ENCODE results near the gene GNAI3.

Gene GNAI3

DNA sequence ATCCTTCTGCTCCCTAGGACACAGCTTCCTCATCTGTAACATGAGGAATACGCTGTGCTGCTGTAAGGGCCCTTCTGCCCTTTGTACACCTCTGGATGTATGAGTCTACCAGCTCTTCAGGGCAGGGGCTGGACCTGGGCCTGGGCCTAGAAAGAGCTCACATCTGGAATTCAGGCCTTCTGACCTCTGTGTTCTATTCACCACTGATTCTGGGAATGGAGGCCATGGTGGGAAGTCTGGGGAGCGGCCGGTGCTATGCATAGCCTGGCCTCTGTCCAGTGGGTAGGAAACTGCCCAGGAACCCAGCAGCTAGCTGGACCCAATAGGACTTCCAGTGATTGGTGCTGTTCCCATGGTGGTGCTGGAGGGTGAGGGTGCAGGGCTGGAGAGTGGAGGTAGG lies 19.7 kb upstream of the GNAI3 start:
- no peak for DNase-seq (ENCODE audit: extremely low spot score)
- CTCF ChIA-PET: interaction anchor here (0.6 to 5.5 kb wide), 3 partner anchors 31 to 1017 kb away, joined by 3 to 50 read pairs (median 5); no protein-coding TSS in a partner anchor
- TF ChIP-seq TARDBP (IDR thresholded peaks at IDR 0.05): no peak
- TF ChIP-seq ARNT (IDR thresholded peaks at IDR 0.05): no peak
- TF ChIP-seq NFRKB (IDR thresholded peaks at IDR 0.05): no peak
- no peak for TF ChIP-seq ZNF384 (IDR thresholded peaks at IDR 0.05)
- no peak for TF ChIP-seq BHLHE40 (IDR thresholded peaks at IDR 0.05; ENCODE audit: borderline replicate concordance)
- no peak for TF ChIP-seq FOXM1 (IDR thresholded peaks at IDR 0.05; ENCODE audit: borderline replicate concordance)
- TF ChIP-seq, protein P1, sequence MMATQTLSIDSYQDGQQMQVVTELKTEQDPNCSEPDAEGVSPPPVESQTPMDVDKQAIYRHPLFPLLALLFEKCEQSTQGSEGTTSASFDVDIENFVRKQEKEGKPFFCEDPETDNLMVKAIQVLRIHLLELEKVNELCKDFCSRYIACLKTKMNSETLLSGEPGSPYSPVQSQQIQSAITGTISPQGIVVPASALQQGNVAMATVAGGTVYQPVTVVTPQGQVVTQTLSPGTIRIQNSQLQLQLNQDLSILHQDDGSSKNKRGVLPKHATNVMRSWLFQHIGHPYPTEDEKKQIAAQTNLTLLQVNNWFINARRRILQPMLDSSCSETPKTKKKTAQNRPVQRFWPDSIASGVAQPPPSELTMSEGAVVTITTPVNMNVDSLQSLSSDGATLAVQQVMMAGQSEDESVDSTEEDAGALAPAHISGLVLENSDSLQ (IDR thresholded peaks at IDR 0.05): no peak
- no peak for TF ChIP-seq LEF1 (IDR thresholded peaks at IDR 0.05; ENCODE audit: borderline replicate concordance)
- no peak for TF ChIP-seq SP1 (IDR thresholded peaks at IDR 0.05)
- no peak for TF ChIP-seq CTBP1 (IDR thresholded peaks at IDR 0.05; ENCODE audit: borderline replicate concordance)
- no peak for TF ChIP-seq FOXA1 (IDR thresholded peaks at IDR 0.05)
- TF ChIP-seq FOXK2 (IDR thresholded peaks at IDR 0.05): no peak
- TF ChIP-seq L3MBTL2 (conservative IDR thresholded peaks at IDR 0.05): no peak
- TF ChIP-seq ELF4 (IDR thresholded peaks at IDR 0.05): no peak
- no peak for TF ChIP-seq HDGF (IDR thresholded peaks at IDR 0.05; ENCODE audit: borderline replicate concordance)
- TF ChIP-seq SUZ12 (IDR thresholded peaks at IDR 0.05): no peak
- POLR2A ChIA-PET: interaction anchor here (0.9 to 2.4 kb wide), 3 partner anchors 13 to 429 kb away, joined by 3 to 7 read pairs (median 3); partner anchors contain the start of gene AMIGO1

DNA sequence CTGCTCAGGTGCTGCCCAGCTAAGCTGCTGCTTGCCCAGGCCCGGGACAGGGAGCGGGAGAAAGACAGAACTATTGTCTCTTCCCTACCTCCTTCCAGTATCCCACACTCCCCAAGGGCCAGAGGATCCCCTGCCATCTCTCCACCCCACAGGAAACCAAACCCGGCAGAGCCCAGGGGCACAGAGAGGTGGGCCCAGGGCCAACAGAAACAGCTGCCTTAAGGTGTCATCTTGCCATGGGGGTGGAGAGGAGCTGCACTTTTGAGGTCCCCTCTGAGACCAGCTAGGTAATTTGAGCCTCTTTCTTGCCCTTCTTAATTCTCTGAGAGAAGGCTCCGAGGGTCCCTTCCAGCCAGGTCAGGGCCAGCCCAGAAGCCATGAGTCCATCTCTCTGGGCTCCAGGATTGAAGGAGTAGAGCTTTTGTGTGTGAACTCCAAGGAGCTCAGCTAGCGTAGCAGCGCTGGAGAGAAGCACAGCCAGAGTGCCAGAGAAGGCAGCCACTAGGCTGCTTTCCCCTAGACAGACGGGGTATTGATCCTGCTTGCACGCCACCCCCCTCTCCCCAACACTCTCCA lies 18.4 kb upstream of the GNAI3 start:
- TF ChIP-seq BHLHE40 (IDR thresholded peaks at IDR 0.05; ENCODE audit: borderline replicate concordance) (no peak), SP1 (IDR thresholded peaks at IDR 0.05) (no peak), SUZ12 (IDR thresholded peaks at IDR 0.05) (no peak), FOXK2 (IDR thresholded peaks at IDR 0.05) (no peak), NFRKB (IDR thresholded peaks at IDR 0.05) (no peak), LEF1 (IDR thresholded peaks at IDR 0.05; ENCODE audit: borderline replicate concordance) (no peak), FOXA1 (IDR thresholded peaks at IDR 0.05) (no peak), ZNF384 (IDR thresholded peaks at IDR 0.05) (no peak)
- TF ChIP-seq, protein P1 (IDR thresholded peaks at IDR 0.05): no peak
- no peak for DNase-seq (ENCODE audit: extremely low spot score)
- CTCF ChIA-PET: interaction anchor here (0.5 to 5.5 kb wide), 13 partner anchors 10 to 283 kb away, joined by 3 to 50 read pairs (median 4); partner anchors contain the start of genes AMIGO1 and CYB561D1
- POLR2A ChIA-PET: interaction anchor here (0.6 to 2.9 kb wide), 9 partner anchors 14 to 430 kb away, joined by 3 to 9 read pairs (median 4); partner anchors contain the start of genes ATXN7L2, CYB561D1, GNAI3 and PSMA5

DNA sequence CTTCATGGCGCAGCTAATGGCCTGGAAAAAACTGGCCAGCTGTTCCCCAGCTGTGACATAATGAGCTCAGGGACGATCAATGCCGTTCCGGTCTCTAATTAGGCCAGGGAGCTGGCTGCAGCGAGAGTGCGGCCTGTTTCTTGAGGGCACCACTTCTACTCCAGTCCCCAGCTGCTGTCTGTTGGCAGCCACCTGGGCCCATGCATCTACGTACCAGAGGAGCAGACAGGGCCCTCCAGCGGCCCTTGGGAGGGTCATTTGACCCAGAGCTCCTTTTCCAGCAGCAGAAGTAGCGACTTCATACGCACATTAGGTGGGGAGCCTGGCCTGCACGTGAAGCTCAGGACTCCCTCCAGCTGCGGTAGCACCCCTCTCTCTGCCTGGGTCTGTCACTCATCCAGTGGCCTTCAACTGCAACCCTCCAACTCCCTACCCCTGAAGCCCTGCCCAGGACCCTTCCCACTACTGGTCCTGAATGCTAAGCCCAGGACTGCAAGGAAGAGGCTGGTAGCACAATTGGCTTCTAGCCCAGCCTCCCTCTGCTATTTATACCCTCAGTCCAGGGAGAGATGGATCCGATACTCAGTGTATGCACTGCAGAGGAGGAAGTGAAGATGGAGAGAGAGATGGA lies 17.8 kb upstream of the GNAI3 start:
- TF ChIP-seq FOXM1 (IDR thresholded peaks at IDR 0.05; ENCODE audit: borderline replicate concordance) (no peak), ARNT (IDR thresholded peaks at IDR 0.05) (no peak), BHLHE40 (IDR thresholded peaks at IDR 0.05; ENCODE audit: borderline replicate concordance) (no peak), FOXA1 (IDR thresholded peaks at IDR 0.05) (no peak), SUZ12 (IDR thresholded peaks at IDR 0.05) (no peak), LEF1 (IDR thresholded peaks at IDR 0.05; ENCODE audit: borderline replicate concordance) (no peak), L3MBTL2 (conservative IDR thresholded peaks at IDR 0.05) (no peak), FOXK2 (IDR thresholded peaks at IDR 0.05) (no peak), TARDBP (IDR thresholded peaks at IDR 0.05) (no peak), HDGF (IDR thresholded peaks at IDR 0.05; ENCODE audit: borderline replicate concordance) (no peak), SP1 (IDR thresholded peaks at IDR 0.05) (no peak), ZNF384 (IDR thresholded peaks at IDR 0.05) (no peak), NFRKB (IDR thresholded peaks at IDR 0.05) (no peak), ELF4 (IDR thresholded peaks at IDR 0.05) (no peak)
- TF ChIP-seq, protein P1 (IDR thresholded peaks at IDR 0.05): no peak
- ChIA-PET POLR2A (interaction anchor here (1.1 to 2.9 kb wide), 7 partner anchors 14 to 248 kb away, joined by 3 to 9 read pairs (median 4); partner anchors contain the start of genes ATXN7L2, CYB561D1, GNAI3 and PSMA5), CTCF (interaction anchor here (0.5 to 5.5 kb wide), 11 partner anchors 8 to 283 kb away, joined by 3 to 50 read pairs (median 4); partner anchors contain the start of genes AMIGO1 and CYB561D1)
- DNase-seq (ENCODE audit: extremely low spot score): no peak

DNA sequence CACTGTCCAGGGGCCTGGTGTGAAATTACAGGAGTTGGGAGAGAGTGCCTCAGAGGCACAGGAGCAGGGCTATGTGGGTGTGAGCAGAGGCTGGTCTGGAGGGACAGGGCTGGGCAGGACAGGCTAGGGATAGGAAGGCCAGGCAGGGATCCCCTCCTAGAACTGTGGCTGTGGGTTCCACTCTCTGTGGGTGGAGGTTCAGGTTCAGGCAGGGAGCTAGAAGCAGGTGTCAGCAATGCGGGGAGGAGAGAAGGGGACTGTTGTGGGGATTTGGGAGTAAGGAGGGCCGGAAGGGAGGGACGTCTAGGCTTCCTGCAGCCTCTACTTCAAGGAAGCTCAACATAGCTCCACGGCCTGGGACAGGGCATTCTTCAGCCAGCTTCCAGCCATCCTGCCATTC lies 17.0 kb upstream of the GNAI3 start:
- no peak for TF ChIP-seq ZNF384 (IDR thresholded peaks at IDR 0.05)
- TF ChIP-seq LEF1 (IDR thresholded peaks at IDR 0.05; ENCODE audit: borderline replicate concordance): no peak
- TF ChIP-seq SP1 (IDR thresholded peaks at IDR 0.05): no peak
- TF ChIP-seq SUZ12 (IDR thresholded peaks at IDR 0.05): no peak
- ChIA-PET POLR2A (interaction anchor here (1.2 to 2.9 kb wide), 6 partner anchors 22 to 133 kb away, joined by 4 to 13 read pairs (median 8); partner anchors contain the start of genes AMIGO1, CYB561D1, PSMA5 and SORT1), CTCF (interaction anchor here (0.7 to 5.5 kb wide), 16 partner anchors 8 to 267 kb away, joined by 3 to 115 read pairs (median 9); partner anchors contain the start of genes AMIGO1 and CYB561D1)
- DNase-seq (ENCODE audit: extremely low spot score): no peak

DNA sequence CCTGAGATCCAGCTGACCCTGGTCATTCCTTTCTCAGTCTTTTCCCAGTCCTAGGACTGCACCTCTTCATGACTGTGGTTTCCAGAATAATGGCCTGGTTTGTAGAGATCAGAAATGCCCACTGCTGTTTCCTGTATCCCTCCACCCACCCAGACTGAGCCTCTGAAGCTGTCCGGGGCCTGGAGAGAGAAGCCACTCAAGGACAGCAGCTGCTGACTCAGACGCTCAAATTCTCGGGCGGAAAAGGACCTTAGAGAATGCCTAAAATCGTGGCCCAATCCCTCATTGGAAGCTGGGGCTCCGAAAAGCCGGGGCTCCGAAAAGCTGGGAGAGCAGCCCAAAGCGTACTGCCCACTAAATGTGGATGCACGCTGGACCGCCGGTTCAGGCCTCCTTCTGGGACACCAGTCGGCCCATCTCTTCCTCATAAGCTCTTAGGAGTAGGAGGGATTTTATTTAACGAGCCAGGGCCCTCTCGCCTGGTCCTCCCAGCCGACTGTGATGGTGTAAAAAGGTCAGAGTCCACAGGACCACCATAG lies 16.5 kb upstream of the GNAI3 start:
- no peak for TF ChIP-seq SUZ12 (IDR thresholded peaks at IDR 0.05)
- TF ChIP-seq L3MBTL2 (conservative IDR thresholded peaks at IDR 0.05): no peak
- TF ChIP-seq BHLHE40 (IDR thresholded peaks at IDR 0.05; ENCODE audit: borderline replicate concordance): no peak
- no peak for TF ChIP-seq FOXA1 (IDR thresholded peaks at IDR 0.05)
- no peak for TF ChIP-seq ZNF384 (IDR thresholded peaks at IDR 0.05)
- TF ChIP-seq, protein P1 (IDR thresholded peaks at IDR 0.05): no peak
- TF ChIP-seq HDGF (IDR thresholded peaks at IDR 0.05; ENCODE audit: borderline replicate concordance): no peak
- TF ChIP-seq ARNT (IDR thresholded peaks at IDR 0.05): no peak
- no peak for TF ChIP-seq SP1 (IDR thresholded peaks at IDR 0.05)
- no peak for TF ChIP-seq TARDBP (IDR thresholded peaks at IDR 0.05)
- no peak for TF ChIP-seq FOXM1 (IDR thresholded peaks at IDR 0.05; ENCODE audit: borderline replicate concordance)
- TF ChIP-seq NFRKB (IDR thresholded peaks at IDR 0.05): no peak
- TF ChIP-seq CTBP1 (IDR thresholded peaks at IDR 0.05; ENCODE audit: borderline replicate concordance): no peak
- TF ChIP-seq FOXK2 (IDR thresholded peaks at IDR 0.05): no peak
- TF ChIP-seq LEF1 (IDR thresholded peaks at IDR 0.05; ENCODE audit: borderline replicate concordance): no peak
- ChIA-PET POLR2A (interaction anchor here (1.2 to 2.9 kb wide), 7 partner anchors 22 to 133 kb away, joined by 3 to 13 read pairs (median 7); partner anchors contain the start of genes AMIGO1, CYB561D1, PSMA5 and SORT1), CTCF (interaction anchor here (0.6 to 5.5 kb wide), 32 partner anchors 9 to 528 kb away, joined by 3 to 115 read pairs (median 6); partner anchors contain the start of genes AMIGO1, CYB561D1, GNAI3 and MYBPHL)
- no peak for DNase-seq (ENCODE audit: extremely low spot score)
